Astrocyte of the spinal cord (primary cell): ENCODE results near the gene ZNF230.
A peak's percentile ranks its signal among the peaks of the same experiment; 100 is the strongest.

Source experiments
- DNase-seq: peaks from one replicate; pipeline ENCODE4 v3.0.0; 2011; ENCODE audit warnings: low read depth, low spot score
- H3K4me3 ChIP-seq: 2 replicates; pipeline ENCODE4 v1.5.1; 2011; ENCODE audit warnings: low read depth, mild to moderate bottlenecking, low read length, moderate library complexity
- in situ Hi-C: cut with HindIII; loops from 2 replicates; pipeline ENCODE4 v1.10.0; 2017; ENCODE audit warnings: low sequenced_read_pairs
- TF ChIP-seq, protein P1 (sequence below): IDR thresholded peaks from 2 replicates; pipeline ENCODE4 v1.5.1; 2012; ENCODE audit warnings: low read depth, mild to moderate bottlenecking, low read length, inconsistent platforms

Gene ZNF230

GRCh38 chr19:43983544-43983911 lies 19.2 kb upstream of the ZNF230 start:
- TF ChIP-seq, protein P1, sequence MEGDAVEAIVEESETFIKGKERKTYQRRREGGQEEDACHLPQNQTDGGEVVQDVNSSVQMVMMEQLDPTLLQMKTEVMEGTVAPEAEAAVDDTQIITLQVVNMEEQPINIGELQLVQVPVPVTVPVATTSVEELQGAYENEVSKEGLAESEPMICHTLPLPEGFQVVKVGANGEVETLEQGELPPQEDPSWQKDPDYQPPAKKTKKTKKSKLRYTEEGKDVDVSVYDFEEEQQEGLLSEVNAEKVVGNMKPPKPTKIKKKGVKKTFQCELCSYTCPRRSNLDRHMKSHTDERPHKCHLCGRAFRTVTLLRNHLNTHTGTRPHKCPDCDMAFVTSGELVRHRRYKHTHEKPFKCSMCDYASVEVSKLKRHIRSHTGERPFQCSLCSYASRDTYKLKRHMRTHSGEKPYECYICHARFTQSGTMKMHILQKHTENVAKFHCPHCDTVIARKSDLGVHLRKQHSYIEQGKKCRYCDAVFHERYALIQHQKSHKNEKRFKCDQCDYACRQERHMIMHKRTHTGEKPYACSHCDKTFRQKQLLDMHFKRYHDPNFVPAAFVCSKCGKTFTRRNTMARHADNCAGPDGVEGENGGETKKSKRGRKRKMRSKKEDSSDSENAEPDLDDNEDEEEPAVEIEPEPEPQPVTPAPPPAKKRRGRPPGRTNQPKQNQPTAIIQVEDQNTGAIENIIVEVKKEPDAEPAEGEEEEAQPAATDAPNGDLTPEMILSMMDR, result no peak
- H3K4me3 ChIP-seq, result peak overlapping the region; percentile 74
- no peak for DNase-seq
- in situ Hi-C loops, result no loop called here

- in situ Hi-C loops, result no loop called here
- peak within 1 kb of the TSS; percentile 74 for H3K4me3 ChIP-seq
- peak; percentile 98 for DNase-seq
- TF ChIP-seq, protein P1, result no peak
These were observed 18.7 kb upstream of the ZNF230 start, which contains the start of gene ZNF155 for GRCh38 chr19:43983912-43984686. Gene ZNF155 (plus strand): TSS chr19:43984188. CDS start chr19:43988544, 4,356 bp downstream.

- H3K4me3 ChIP-seq, result peak overlapping the region; percentile 74
- DNase-seq, result no peak
- TF ChIP-seq, protein P1, result no peak
- in situ Hi-C loops, result no loop called here
These were observed 18.1 kb upstream of the ZNF230 start for GRCh38 chr19:43984687-43985000.

DNA sequence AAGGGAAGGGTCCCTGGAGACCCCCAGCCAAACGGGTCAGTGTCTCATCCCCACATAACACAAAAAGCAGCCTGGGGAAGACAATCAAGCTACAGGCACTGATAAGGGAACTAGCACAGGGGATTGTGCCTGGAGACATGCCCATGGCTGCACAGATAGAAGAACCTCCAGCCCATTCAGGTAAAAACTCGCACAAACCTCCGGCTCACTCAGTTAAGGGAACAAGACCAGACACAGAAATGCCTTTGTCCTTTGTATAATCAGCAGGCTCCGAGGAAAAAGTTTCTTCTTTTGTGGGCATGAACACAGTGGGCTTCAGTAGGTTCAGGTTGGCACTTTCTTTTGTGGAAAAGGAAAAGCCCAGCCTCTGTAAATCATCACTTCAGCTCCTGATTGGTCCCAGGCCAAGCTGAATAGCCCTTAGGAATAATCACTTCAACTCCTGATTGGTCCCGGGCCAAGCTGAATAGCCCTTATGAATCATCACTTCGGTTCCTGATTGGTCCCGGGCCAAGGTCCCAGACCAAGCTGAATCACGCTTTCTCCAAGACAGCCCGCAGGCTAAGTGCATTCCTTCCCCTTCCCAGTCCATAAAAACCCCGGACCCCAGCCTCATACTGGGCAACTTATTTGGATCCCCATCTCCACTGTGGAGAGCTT lies 5.0 kb upstream of the ZNF230 start:
- TF ChIP-seq, protein P1, result no peak
- H3K4me3 ChIP-seq, result no peak overlapping the region
- in situ Hi-C loops, result no loop called here
- peak; percentile 37 for DNase-seq

DNA sequence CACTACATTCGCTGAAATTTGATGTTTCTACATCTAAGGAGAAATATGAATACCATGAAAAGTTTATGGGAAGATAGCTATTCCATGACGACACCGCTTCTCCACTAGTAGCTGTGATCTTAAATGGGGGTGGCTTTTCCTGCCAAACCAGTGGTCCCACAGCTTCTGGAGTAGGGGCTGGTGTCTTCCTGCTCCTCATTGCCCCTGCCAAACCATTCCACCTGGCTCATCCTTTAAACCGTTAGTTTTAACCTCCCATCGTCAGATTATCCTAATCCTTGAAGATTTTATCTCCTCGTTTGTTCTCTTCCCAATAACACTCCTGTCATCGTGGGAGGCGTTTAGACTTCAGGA lies 568 bp upstream of the ZNF230 start:
- DNase-seq, result no peak
- H3K4me3 ChIP-seq, result peak overlapping the region; percentile 95
- TF ChIP-seq, protein P1, result no peak
- in situ Hi-C loops, result no loop called here

GRCh38 chr19:44003461-44004009 lies 778 bp downstream of the ZNF230 start:
- in situ Hi-C loops, result no loop called here
- peak; percentile 4 for DNase-seq
- H3K4me3 ChIP-seq, result peak overlapping the region; percentile 95
- TF ChIP-seq, protein P1, result no peak
